ENCODE data around the gene PAPPA2.
"Not testable (repeated sequence)": the region's sequence is repeated elsewhere in the genome, so short reads cannot be mapped to it uniquely, and the experiment has no call there.

The PAPPA2 gene

DNA sequence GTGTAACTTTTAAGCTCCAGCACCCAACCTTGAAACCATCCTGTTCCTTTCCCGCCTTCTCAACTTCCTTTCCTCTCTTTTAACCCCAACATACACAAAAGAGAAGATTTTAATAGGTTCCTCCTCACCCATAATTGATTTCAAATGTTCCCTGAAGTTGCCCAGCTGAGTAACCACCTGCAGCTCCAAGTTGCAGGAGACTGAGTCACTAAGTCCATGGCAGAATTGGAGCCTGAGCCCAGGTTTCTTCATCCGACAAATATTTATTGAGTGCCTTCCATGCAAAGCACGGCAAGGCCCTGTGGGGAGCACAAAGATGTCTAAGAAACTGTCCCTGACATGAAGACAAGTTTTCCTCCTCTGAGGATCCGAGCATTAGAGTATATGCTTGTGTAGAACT lies 97.7 kb downstream of the PAPPA2 start (continued):
- no peak for TF ChIP-seq ZNF221 (tag by site-specific recombination; IDR thresholded peaks at IDR 0.05; ENCODE audit: borderline replicate concordance)
- TF ChIP-seq WT1 (tag by site-specific recombination; IDR thresholded peaks at IDR 0.05) = no peak

DNA sequence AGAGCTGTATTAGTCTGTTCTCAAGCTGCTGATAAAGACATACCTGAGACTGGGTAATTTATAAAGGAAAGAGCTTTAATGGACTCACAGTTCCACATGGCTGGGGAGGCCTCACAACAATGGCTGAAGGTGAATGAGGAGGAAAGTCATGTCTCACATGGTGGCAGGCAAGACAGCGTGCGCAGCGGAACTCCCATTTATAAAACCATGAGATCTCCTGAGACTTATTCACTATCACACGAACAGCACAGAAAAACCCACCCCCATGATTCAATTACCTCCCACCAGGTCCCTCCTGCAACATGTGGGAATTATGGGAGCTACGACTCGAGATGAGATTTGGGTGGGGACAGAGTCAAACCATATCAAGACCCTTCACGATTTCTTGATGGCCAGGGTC lies 98.8 kb downstream of the PAPPA2 start:
- H3K27ac ChIP-seq (ENCODE audit: extremely low read depth, low read depth, low read length); POLR2A ChIA-PET; H3K4me1 ChIP-seq (ENCODE audit: control insufficient read depth, insufficient read depth, low read length); H3K9me3 ChIP-seq (ENCODE audit: control insufficient read depth, insufficient read depth, low read depth, low read length); H3K4me3 ChIP-seq (ENCODE audit: low read depth, low read length); H3K36me3 ChIP-seq (ENCODE audit: control insufficient read depth in 2 of 2, insufficient read depth in 1 of 2, low read length in 2 of 2): not testable (repeated sequence)
- CTCF ChIA-PET = interaction anchor here (0.6 to 5.8 kb wide), 6 partner anchors 15 to 319 kb away, joined by 3 to 59 read pairs (median 22); no protein-coding TSS in a partner anchor

- ChIA-PET CTCF (interaction anchor here (1.0 kb wide), 1 partner anchor 10 kb away, joined by 3 read pairs; no protein-coding TSS in a partner anchor), POLR2A (no interaction called here)
- Histone ChIP-seq H3K4me3 (ENCODE audit: low read depth, low read length) (no peak overlapping the region), H3K9me3 (ENCODE audit: control insufficient read depth, insufficient read depth, low read depth, low read length) (no peaks in the 10 kb centered on the region), H3K4me1 (ENCODE audit: control insufficient read depth, insufficient read depth, low read length) (no peaks in the 10 kb centered on the region), H3K36me3 (ENCODE audit: control insufficient read depth in 2 of 2, insufficient read depth in 1 of 2, low read length in 2 of 2) (no peaks in the 10 kb centered on the region), H3K27ac (ENCODE audit: extremely low read depth, low read depth, low read length) (no peak overlapping the region)
- TF ChIP-seq KLF16 (tag by site-specific recombination; IDR thresholded peaks at IDR 0.05) (no peak), KLF9 (tag by site-specific recombination; IDR thresholded peaks at IDR 0.05; ENCODE audit: low read depth) (no peak), ZBTB49 (tag by site-specific recombination; IDR thresholded peaks at IDR 0.05; ENCODE audit: low read depth) (no peak), ZNF121 (tag by site-specific recombination; IDR thresholded peaks at IDR 0.05) (no peak), ZNF10 (tag by site-specific recombination; IDR thresholded peaks at IDR 0.05) (no peak), ZBTB17 (tag by site-specific recombination; IDR thresholded peaks at IDR 0.05) (no peak), ZNF302 (tag by site-specific recombination; IDR thresholded peaks at IDR 0.05; ENCODE audit: low read depth) (no peak), ZNF596 (tag by site-specific recombination; IDR thresholded peaks at IDR 0.05) (no peak), ZFP41 (tag by site-specific recombination; IDR thresholded peaks at IDR 0.05; ENCODE audit: borderline replicate concordance) (no peak), ZNF292 (tag by site-specific recombination; IDR thresholded peaks at IDR 0.05; ENCODE audit: borderline replicate concordance, low read depth) (no peak), HOXA7 (CRISPR knock-in tag; IDR thresholded peaks at IDR 0.05; ENCODE audit: borderline replicate concordance) (no peak), REPIN1 (tag by site-specific recombination; IDR thresholded peaks at IDR 0.05; ENCODE audit: low read depth) (no peak), ZNF266 (tag by site-specific recombination; IDR thresholded peaks at IDR 0.05; ENCODE audit: low read depth) (no peak), ZNF169 (tag by site-specific recombination; IDR thresholded peaks at IDR 0.05) (no peak), ZNF658 (tag by site-specific recombination; IDR thresholded peaks at IDR 0.05) (no peak), ZNF664 (tag by site-specific recombination; IDR thresholded peaks at IDR 0.05) (no peak), ZNF341 (tag by site-specific recombination; IDR thresholded peaks at IDR 0.05; ENCODE audit: low read depth) (no peak), ZSCAN16 (tag by site-specific recombination; IDR thresholded peaks at IDR 0.05) (no peak)
- TF ChIP-seq, protein P1, sequence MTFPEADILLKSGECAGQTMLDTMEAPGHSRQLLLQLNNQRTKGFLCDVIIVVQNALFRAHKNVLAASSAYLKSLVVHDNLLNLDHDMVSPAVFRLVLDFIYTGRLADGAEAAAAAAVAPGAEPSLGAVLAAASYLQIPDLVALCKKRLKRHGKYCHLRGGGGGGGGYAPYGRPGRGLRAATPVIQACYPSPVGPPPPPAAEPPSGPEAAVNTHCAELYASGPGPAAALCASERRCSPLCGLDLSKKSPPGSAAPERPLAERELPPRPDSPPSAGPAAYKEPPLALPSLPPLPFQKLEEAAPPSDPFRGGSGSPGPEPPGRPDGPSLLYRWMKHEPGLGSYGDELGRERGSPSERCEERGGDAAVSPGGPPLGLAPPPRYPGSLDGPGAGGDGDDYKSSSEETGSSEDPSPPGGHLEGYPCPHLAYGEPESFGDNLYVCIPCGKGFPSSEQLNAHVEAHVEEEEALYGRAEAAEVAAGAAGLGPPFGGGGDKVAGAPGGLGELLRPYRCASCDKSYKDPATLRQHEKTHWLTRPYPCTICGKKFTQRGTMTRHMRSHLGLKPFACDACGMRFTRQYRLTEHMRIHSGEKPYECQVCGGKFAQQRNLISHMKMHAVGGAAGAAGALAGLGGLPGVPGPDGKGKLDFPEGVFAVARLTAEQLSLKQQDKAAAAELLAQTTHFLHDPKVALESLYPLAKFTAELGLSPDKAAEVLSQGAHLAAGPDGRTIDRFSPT (tag by site-specific recombination; IDR thresholded peaks at IDR 0.05) = no peak
- TF ChIP-seq, protein P2, sequence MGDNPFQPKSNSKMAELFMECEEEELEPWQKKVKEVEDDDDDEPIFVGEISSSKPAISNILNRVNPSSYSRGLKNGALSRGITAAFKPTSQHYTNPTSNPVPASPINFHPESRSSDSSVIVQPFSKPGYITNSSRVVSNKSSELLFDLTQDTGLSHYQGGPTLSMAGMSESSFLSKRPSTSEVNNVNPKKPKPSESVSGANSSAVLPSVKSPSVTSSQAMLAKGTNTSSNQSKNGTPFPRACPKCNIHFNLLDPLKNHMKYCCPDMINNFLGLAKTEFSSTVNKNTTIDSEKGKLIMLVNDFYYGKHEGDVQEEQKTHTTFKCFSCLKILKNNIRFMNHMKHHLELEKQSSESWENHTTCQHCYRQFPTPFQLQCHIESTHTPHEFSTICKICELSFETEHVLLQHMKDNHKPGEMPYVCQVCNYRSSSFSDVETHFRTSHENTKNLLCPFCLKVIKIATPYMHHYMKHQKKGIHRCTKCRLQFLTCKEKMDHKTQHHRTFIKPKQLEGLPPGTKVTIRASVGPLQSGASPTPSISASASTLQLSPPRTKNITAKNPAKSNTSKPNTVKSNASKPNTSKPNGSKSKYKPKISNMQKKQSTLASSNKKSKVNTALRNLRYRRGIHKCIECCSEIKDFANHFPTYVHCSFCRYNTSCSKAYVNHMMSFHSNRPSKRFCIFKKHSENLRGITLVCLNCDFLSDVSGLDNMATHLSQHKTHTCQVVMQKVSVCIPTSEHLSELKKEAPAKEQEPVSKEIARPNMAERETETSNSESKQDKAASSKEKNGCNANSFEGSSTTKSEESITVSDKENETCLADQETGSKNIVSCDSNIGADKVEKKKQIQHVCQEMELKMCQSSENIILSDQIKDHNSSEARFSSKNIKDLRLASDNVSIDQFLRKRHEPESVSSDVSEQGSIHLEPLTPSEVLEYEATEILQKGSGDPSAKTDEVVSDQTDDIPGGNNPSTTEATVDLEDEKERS (tag by site-specific recombination; IDR thresholded peaks at IDR 0.05) = no peak
Observed at GRCh38 chr1:176566004-176566975, 103.3 kb downstream of the PAPPA2 start.
